Astrocyte (in vitro differentiated cells and primary cell): ENCODE results near the gene ECE1. TPM values are rescaled to one million over a fixed set of nuclear protein-coding genes. Genes with fewer than 3 reads are reported as not detected.

Experiments
- DNase-seq: peaks from one replicate; pipeline ENCODE4 v3.0.0-alpha.2; 2010; ENCODE audit warnings: low read depth
- FAIRE-seq: peaks from 2 replicates; lab custom pipeline; 2011; peaks lifted over from hg19 to GRCh38; lab: Jason Lieb, UNC
- H2AFZ ChIP-seq: 2 replicates; pipeline ENCODE4 v1.6.0; 2012; ENCODE audit warnings: low read depth, low read length, inconsistent platforms
- H3K27ac ChIP-seq: 2 replicates; pipeline ENCODE4 v1.5.1; 2011; ENCODE audit warnings: low read depth, low read length, inconsistent platforms
- H3K27me3 ChIP-seq: 2 replicates; pipeline ENCODE4 v1.6.0; 2011; ENCODE audit warnings: low read length, inconsistent platforms; ENCODE audit not compliant: insufficient read depth
- H3K36me3 ChIP-seq: 2 replicates; pipeline ENCODE4 v1.5.1; 2011; ENCODE audit warnings: low read length, inconsistent platforms; ENCODE audit not compliant: insufficient read depth
- H3K4me1 ChIP-seq: 2 replicates; pipeline ENCODE4 v1.5.1; 2011; ENCODE audit warnings: low read length, inconsistent platforms; ENCODE audit not compliant: insufficient read depth
- H3K4me2 ChIP-seq: 2 replicates; pipeline ENCODE4 v1.6.0; 2012; ENCODE audit warnings: low read length, inconsistent platforms
- H3K4me3 ChIP-seq: 2 replicates; pipeline ENCODE4 v1.5.1; 2011; ENCODE audit warnings: low read depth, mild to moderate bottlenecking, low read length, inconsistent platforms; ENCODE audit not compliant: insufficient read depth
- H3K79me2 ChIP-seq: 2 replicates; pipeline ENCODE4 v1.6.0; 2012; ENCODE audit warnings: mild to moderate bottlenecking, low read length, inconsistent platforms; ENCODE audit not compliant: insufficient read depth
- H3K9ac ChIP-seq: 2 replicates; pipeline ENCODE4 v1.6.0; 2012; ENCODE audit warnings: mild to moderate bottlenecking, low read length, inconsistent platforms
- H3K9me3 ChIP-seq: 2 replicates; pipeline ENCODE4 v1.5.1; 2012; ENCODE audit warnings: low read depth, mild to moderate bottlenecking, low read length, inconsistent platforms; ENCODE audit not compliant: insufficient read depth
- H4K20me1 ChIP-seq: 2 replicates; pipeline ENCODE4 v1.6.0; 2012; ENCODE audit warnings: low read length, inconsistent platforms; ENCODE audit not compliant: insufficient read depth
- H3K27ac Mint-ChIP-seq: one replicate; pipeline ENCODE4 v1.8.0; 2021; ENCODE audit warnings: mild to moderate bottlenecking, mixed read lengths; ENCODE audit not compliant: unreplicated experiment
- H3K27me3 Mint-ChIP-seq: one replicate; pipeline ENCODE4 v1.8.0; 2021; ENCODE audit warnings: low read depth, mixed read lengths; ENCODE audit not compliant: unreplicated experiment
- H3K36me3 Mint-ChIP-seq: one replicate; pipeline ENCODE4 v1.8.0; 2021; ENCODE audit warnings: low read depth, mixed read lengths; ENCODE audit not compliant: unreplicated experiment
- H3K4me1 Mint-ChIP-seq: one replicate; pipeline ENCODE4 v1.8.0; 2021; ENCODE audit warnings: low read depth, mixed read lengths; ENCODE audit not compliant: unreplicated experiment
- H3K4me3 Mint-ChIP-seq: one replicate; pipeline ENCODE4 v1.8.0; 2021; ENCODE audit warnings: mild to moderate bottlenecking, moderate library complexity, mixed read lengths; ENCODE audit not compliant: unreplicated experiment
- H3K9me3 Mint-ChIP-seq: one replicate; pipeline ENCODE4 v1.8.0; 2021; ENCODE audit warnings: mild to moderate bottlenecking, mixed read lengths; ENCODE audit not compliant: unreplicated experiment
- CTCF ChIP-seq: IDR thresholded peaks from 2 replicates; pipeline ENCODE4 v1.5.1; 2011; ENCODE audit warnings: low read depth, mild to moderate bottlenecking, inconsistent platforms, low read length, moderate library complexity; ENCODE audit not compliant: insufficient read depth
- EZH2 ChIP-seq: IDR thresholded peaks from 2 replicates; pipeline ENCODE4 v1.6.1; 2012; ENCODE audit warnings: mild to moderate bottlenecking, low read length, inconsistent platforms; ENCODE audit not compliant: insufficient read depth
- total RNA-seq: library from RNA; stranded (reverse); gene quantifications from 2 replicates; pipeline ENCODE4 v1.2.1, GENCODE V29; 2021

Gene ECE1
- total RNA-seq, 1 donor from 2014 or later = 172 TPM

- peaks cover 51% of the 10 kb centered on the region for H4K20me1 ChIP-seq
- H3K4me3 ChIP-seq = no peak overlapping the region
- peaks cover 43% of the 10 kb centered on the region for H3K4me1 ChIP-seq
- no peaks in the 10 kb centered on the region for H3K27me3 ChIP-seq
- Mint-ChIP-seq H3K27me3 (no peaks in the 10 kb centered on the region), H3K36me3 (peaks cover 9% of the 10 kb centered on the region), H3K27ac (no peak overlapping the region), H3K4me3 (no peak overlapping the region), H3K4me1 (peaks cover 49% of the 10 kb centered on the region), H3K9me3 (no peaks in the 10 kb centered on the region)
- no peak overlapping the region for H3K9ac ChIP-seq
- H3K27ac ChIP-seq = no peak overlapping the region
- no peaks in the 10 kb centered on the region for H3K9me3 ChIP-seq
- no peak overlapping the region for H2AFZ ChIP-seq
- H3K36me3 ChIP-seq = no peaks in the 10 kb centered on the region
- FAIRE-seq (no peak), DNase-seq (no peak)
- H3K79me2 ChIP-seq = peaks cover 65% of the 10 kb centered on the region
- TF ChIP-seq CTCF = no peak
- TF ChIP-seq EZH2 = no peak
- H3K4me2 ChIP-seq = no peak overlapping the region
Observed at GRCh38 chr1:21305155-21305899, 15.1 kb upstream of the ECE1 start.

- peak overlapping the region; percentile 70 for H3K27ac Mint-ChIP-seq
- Histone ChIP-seq H3K36me3 (no peaks in the 10 kb centered on the region), H2AFZ (no peak overlapping the region), H3K4me3 (no peak overlapping the region), H3K27me3 (no peaks in the 10 kb centered on the region), H3K79me2 (peaks cover 68% of the 10 kb centered on the region), H4K20me1 (peaks cover 54% of the 10 kb centered on the region), H3K4me2 (no peak overlapping the region), H3K4me1 (peaks cover 43% of the 10 kb centered on the region), H3K9ac (no peak overlapping the region), H3K27ac (no peak overlapping the region), H3K9me3 (no peaks in the 10 kb centered on the region)
- no peak for FAIRE-seq
- H3K9me3 Mint-ChIP-seq = no peaks in the 10 kb centered on the region
- H3K27me3 Mint-ChIP-seq = no peaks in the 10 kb centered on the region
- TF ChIP-seq CTCF (no peak), EZH2 (no peak)
- DNase-seq = no peak
- peaks cover 48% of the 10 kb centered on the region for H3K4me1 Mint-ChIP-seq
- H3K36me3 Mint-ChIP-seq = peaks cover 5% of the 10 kb centered on the region
- no peak overlapping the region for H3K4me3 Mint-ChIP-seq
Observed at GRCh38 chr1:21304488-21304887, 14.2 kb upstream of the ECE1 start.
